HepG2 (cell line): ENCODE results near the gene TMX2. TPM values are rescaled to one million over a fixed set of nuclear protein-coding genes. Genes with fewer than 3 reads are reported as not detected.

Source experiments
- CHCHD3 ChIP-seq: sonication (generic); formaldehyde crosslinking; IDR thresholded peaks from 2 replicates; pipeline ENCODE4 v1.8.0; 2022; ENCODE audit warnings: mild to moderate bottlenecking, missing genetic modification reagents, moderate library complexity
- KLF12 ChIP-seq: sonication (generic); formaldehyde crosslinking; IDR thresholded peaks from 2 replicates; pipeline ENCODE4 v1.4.0; 2020; ENCODE audit warnings: missing genetic modification reagents, borderline replicate concordance
- MAFF ChIP-seq: IDR thresholded peaks from 2 replicates; pipeline ENCODE4 v1.6.1; 2011; ENCODE audit warnings: low read depth, low read length, improper control_type of control experiment
- MAFG ChIP-seq: sonication (generic); formaldehyde crosslinking; IDR thresholded peaks from 2 replicates; pipeline ENCODE4 v1.5.1; 2020; ENCODE audit warnings: mild to moderate bottlenecking, missing genetic modification reagents
- PHB2 ChIP-seq: fragments of 450-650 bp; IDR thresholded peaks from 2 replicates; pipeline ENCODE4 v1.6.1; 2018; ENCODE audit not compliant: partially characterized antibody
- PRMT3 ChIP-seq: sonication (generic); formaldehyde crosslinking; IDR thresholded peaks from 2 replicates; pipeline ENCODE4 v1.8.1; 2022; ENCODE audit warnings: low read depth, mild to moderate bottlenecking, moderate library complexity, missing genetic modification reagents, borderline replicate concordance
- SATB2 ChIP-seq: sonication (generic); formaldehyde crosslinking; IDR thresholded peaks from 2 replicates; pipeline ENCODE4 v1.5.0; 2020; ENCODE audit warnings: missing genetic modification reagents
- SOX5 ChIP-seq: IDR thresholded peaks from 2 replicates; pipeline ENCODE4 v1.6.1; 2016; ENCODE audit warnings: borderline replicate concordance
- SRF ChIP-seq: IDR thresholded peaks from 2 replicates; pipeline ENCODE4 v1.6.1; 2011; ENCODE audit warnings: mild to moderate bottlenecking, low read depth, low read length, moderate library complexity
- STAT5B ChIP-seq: sonication (generic); formaldehyde crosslinking; IDR thresholded peaks from 2 replicates; pipeline ENCODE4 v1.4.0; 2020; ENCODE audit warnings: missing genetic modification reagents
- YEATS2 ChIP-seq: sonication (generic); formaldehyde crosslinking; IDR thresholded peaks from 2 replicates; pipeline ENCODE4 v1.4.0; 2020; ENCODE audit warnings: missing genetic modification reagents, borderline replicate concordance
- ZBTB21 ChIP-seq: sonication (generic); formaldehyde crosslinking; IDR thresholded peaks from 2 replicates; pipeline ENCODE4 v1.4.0; 2020; ENCODE audit warnings: missing genetic modification reagents
- ZBTB38 ChIP-seq: sonication (generic); formaldehyde crosslinking; IDR thresholded peaks from 2 replicates; pipeline ENCODE4 v1.5.1; 2020; ENCODE audit warnings: mild to moderate bottlenecking, missing genetic modification reagents
- ZKSCAN1 ChIP-seq: fragments of 150-350 bp; IDR thresholded peaks from 2 replicates; pipeline ENCODE4 v1.6.1; 2014; ENCODE audit warnings: low read length
- polyA plus RNA-seq, 8 experiments: library from polyadenylated mRNA; depleted of rRNA in 3 of 8; stranded (reverse) in 7 of 8; unstranded in 1 of 8; fragments of >200 nt; fragmentation: Illumina TruSeq in 4 of 8; extraction: Trizol in 4 of 8; gene quantifications; 2 replicates each; pipeline versions ENCODE4 v1.2.1 to v1.2.3, GENCODE V29; 2011 to 2016; ENCODE audit warnings: low read depth in 4 of 8, missing spikeins in 1 of 8, mixed read lengths in 1 of 8; ENCODE audit not compliant: insufficient read depth in 1 of 8
- total RNA-seq, 5 experiments: library from RNA; depleted of rRNA; stranded (reverse); fragments of >200 nt; fragmentation: Illumina TruSeq; extraction: Trizol; gene quantifications; 2 replicates each; pipeline ENCODE4 v1.2.3, GENCODE V29; 2016; ENCODE audit warnings: low read depth in 1 of 5
- TF ChIP-seq, protein P1 (sequence below): sonication (generic); formaldehyde crosslinking; IDR thresholded peaks from 2 replicates; pipeline ENCODE4 v1.8.1; 2023; ENCODE audit warnings: mild to moderate bottlenecking, moderate library complexity, missing genetic modification reagents
- TF ChIP-seq, protein P2 (sequence below): sonication (generic); formaldehyde crosslinking; conservative IDR thresholded peaks from 2 replicates; pipeline ENCODE4 v1.4.0; 2020; ENCODE audit warnings: mild to moderate bottlenecking, missing genetic modification reagents, moderate library complexity
- TF ChIP-seq, protein P3 (sequence below): sonication (generic); formaldehyde crosslinking; IDR thresholded peaks from 2 replicates; pipeline ENCODE4 v1.8.0; 2022; ENCODE audit warnings: mild to moderate bottlenecking, missing genetic modification reagents, borderline replicate concordance
- TF ChIP-seq, protein P4 (sequence below): sonication (generic); formaldehyde crosslinking; IDR thresholded peaks from 2 replicates; pipeline ENCODE4 v1.5.0; 2020; ENCODE audit warnings: missing genetic modification reagents
- TF ChIP-seq, protein P5 (sequence below): sonication (generic); formaldehyde crosslinking; IDR thresholded peaks from 2 replicates; pipeline ENCODE4 v1.4.0; 2020; ENCODE audit warnings: mild to moderate bottlenecking, missing genetic modification reagents

The TMX2 gene
- total and polyA plus RNA-seq, 2 of the 13 experiments (the other 11 are each of a cell fraction or from before 2014, with no cell fraction given), result 84.5 to 129 TPM

- TF ChIP-seq CHCHD3 (CRISPR knock-in tag), result no peak
- TF ChIP-seq STAT5B, result no peak
- TF ChIP-seq SRF, result peak; percentile 26; the same call in 1 of the 2 replicates
- no peak for TF ChIP-seq ZKSCAN1
- no peak for TF ChIP-seq SATB2
- TF ChIP-seq MAFF, result no peak
- no peak for TF ChIP-seq PHB2
- TF ChIP-seq ZBTB21 (CRISPR knock-in tag), result no peak
- TF ChIP-seq MAFG (CRISPR knock-in tag), result no peak
- TF ChIP-seq, protein P1, sequence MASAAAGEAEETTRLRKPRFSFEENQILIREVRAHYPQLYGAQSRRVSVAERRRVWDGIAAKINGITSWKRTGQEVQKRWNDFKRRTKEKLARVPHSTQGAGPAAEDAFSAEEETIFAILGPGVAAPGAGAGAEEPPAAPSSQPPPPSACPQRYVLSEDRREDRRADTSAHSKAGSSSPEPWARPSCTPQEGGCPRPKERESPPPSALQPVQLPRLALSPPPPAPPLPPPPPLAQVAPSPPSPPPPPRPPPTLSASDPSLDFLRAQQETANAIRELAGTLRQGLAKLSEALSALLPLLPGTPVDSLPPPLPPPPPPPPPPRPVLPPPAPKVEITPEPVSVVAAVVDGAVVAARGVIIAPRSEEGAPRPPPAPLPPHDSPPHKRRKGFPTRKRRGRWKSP, result peak; percentile 95
- TF ChIP-seq YEATS2 (CRISPR knock-in tag), result peak; percentile 79; the same call in 1 of the 2 replicates
- TF ChIP-seq PRMT3 (CRISPR knock-in tag), result peak; percentile 85; the same call in 1 of the 2 replicates
- TF ChIP-seq, protein P2, sequence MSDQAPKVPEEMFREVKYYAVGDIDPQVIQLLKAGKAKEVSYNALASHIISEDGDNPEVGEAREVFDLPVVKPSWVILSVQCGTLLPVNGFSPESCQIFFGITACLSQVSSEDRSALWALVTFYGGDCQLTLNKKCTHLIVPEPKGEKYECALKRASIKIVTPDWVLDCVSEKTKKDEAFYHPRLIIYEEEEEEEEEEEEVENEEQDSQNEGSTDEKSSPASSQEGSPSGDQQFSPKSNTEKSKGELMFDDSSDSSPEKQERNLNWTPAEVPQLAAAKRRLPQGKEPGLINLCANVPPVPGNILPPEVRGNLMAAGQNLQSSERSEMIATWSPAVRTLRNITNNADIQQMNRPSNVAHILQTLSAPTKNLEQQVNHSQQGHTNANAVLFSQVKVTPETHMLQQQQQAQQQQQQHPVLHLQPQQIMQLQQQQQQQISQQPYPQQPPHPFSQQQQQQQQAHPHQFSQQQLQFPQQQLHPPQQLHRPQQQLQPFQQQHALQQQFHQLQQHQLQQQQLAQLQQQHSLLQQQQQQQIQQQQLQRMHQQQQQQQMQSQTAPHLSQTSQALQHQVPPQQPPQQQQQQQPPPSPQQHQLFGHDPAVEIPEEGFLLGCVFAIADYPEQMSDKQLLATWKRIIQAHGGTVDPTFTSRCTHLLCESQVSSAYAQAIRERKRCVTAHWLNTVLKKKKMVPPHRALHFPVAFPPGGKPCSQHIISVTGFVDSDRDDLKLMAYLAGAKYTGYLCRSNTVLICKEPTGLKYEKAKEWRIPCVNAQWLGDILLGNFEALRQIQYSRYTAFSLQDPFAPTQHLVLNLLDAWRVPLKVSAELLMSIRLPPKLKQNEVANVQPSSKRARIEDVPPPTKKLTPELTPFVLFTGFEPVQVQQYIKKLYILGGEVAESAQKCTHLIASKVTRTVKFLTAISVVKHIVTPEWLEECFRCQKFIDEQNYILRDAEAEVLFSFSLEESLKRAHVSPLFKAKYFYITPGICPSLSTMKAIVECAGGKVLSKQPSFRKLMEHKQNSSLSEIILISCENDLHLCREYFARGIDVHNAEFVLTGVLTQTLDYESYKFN, result peak; percentile 40; the same call in 1 of the 2 replicates
- TF ChIP-seq ZBTB38, result peak; percentile 83
- TF ChIP-seq, protein P3, sequence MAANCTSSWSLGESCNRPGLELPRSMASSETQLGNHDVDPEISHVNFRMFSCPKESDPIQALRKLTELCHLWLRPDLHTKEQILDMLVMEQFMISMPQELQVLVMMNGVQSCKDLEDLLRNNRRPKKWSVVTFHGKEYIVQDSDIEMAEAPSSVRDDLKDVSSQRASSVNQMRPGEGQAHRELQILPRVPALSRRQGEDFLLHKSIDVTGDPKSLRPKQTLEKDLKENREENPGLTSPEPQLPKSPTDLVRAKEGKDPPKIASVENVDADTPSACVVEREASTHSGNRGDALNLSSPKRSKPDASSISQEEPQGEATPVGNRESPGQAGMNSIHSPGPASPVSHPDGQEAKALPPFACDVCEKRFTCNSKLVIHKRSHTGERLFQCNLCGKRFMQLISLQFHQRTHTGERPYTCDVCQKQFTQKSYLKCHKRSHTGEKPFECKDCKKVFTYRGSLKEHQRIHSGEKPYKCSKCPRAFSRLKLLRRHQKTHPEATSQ (CRISPR knock-in tag), result 0 out of 2 replicates have a peak, but pooled peaks have one; percentile 19
- TF ChIP-seq SOX5 (CRISPR knock-in tag), result peak; percentile 47; the same call in 1 of the 2 replicates
- TF ChIP-seq, protein P4, sequence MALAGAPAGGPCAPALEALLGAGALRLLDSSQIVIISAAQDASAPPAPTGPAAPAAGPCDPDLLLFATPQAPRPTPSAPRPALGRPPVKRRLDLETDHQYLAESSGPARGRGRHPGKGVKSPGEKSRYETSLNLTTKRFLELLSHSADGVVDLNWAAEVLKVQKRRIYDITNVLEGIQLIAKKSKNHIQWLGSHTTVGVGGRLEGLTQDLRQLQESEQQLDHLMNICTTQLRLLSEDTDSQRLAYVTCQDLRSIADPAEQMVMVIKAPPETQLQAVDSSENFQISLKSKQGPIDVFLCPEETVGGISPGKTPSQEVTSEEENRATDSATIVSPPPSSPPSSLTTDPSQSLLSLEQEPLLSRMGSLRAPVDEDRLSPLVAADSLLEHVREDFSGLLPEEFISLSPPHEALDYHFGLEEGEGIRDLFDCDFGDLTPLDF (CRISPR knock-in tag), result no peak; the same call in 1 of the 2 replicates
- TF ChIP-seq, protein P5, sequence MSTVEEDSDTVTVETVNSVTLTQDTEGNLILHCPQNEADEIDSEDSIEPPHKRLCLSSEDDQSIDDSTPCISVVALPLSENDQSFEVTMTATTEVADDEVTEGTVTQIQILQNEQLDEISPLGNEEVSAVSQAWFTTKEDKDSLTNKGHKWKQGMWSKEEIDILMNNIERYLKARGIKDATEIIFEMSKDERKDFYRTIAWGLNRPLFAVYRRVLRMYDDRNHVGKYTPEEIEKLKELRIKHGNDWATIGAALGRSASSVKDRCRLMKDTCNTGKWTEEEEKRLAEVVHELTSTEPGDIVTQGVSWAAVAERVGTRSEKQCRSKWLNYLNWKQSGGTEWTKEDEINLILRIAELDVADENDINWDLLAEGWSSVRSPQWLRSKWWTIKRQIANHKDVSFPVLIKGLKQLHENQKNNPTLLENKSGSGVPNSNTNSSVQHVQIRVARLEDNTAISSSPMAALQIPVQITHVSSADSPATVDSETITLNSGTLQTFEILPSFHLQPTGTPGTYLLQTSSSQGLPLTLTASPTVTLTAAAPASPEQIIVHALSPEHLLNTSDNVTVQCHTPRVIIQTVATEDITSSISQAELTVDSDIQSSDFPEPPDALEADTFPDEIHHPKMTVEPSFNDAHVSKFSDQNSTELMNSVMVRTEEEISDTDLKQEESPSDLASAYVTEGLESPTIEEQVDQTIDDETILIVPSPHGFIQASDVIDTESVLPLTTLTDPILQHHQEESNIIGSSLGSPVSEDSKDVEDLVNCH, result no peak
- TF ChIP-seq KLF12 (CRISPR knock-in tag), result no peak
Observed at GRCh38 chr11:57741132-57742086, 29.0 kb downstream of the TMX2 start, which contains the start of gene SELENOH (continued).
